Activated T-helper 17 cell treated with anti-CD3 and anti-CD28 coated beads, Interleukin-2, amount 50 U/mL, for 72 hours (primary cell): Measurements from ENCODE around the gene RPS6KA3. TPM values are rescaled to one million over a fixed set of nuclear protein-coding genes. Genes with fewer than 3 reads are reported as not detected.
"Not testable (repeated sequence)": the region's sequence is repeated elsewhere in the genome, so short reads cannot be mapped to it uniquely, and the experiment has no call there.

Source experiments
- ATAC-seq: fragments of 150-1000 bp; cut with Tn5 transposase; replicated peaks from 2 replicates; pipeline ENCODE4 v1.10.0; 2021; ENCODE audit warnings: mild to moderate bottlenecking, moderate library complexity
- H3K27ac Mint-ChIP-seq: one replicate; pipeline ENCODE4 v1.8.0; 2022; ENCODE audit warnings: mixed read lengths
- H3K27me3 Mint-ChIP-seq: one replicate; pipeline ENCODE4 v1.8.0; 2022; ENCODE audit warnings: mixed read lengths
- H3K36me3 Mint-ChIP-seq: one replicate; pipeline ENCODE4 v1.8.0; 2022; ENCODE audit warnings: low read depth, mild to moderate bottlenecking, mixed read lengths
- H3K4me1 Mint-ChIP-seq: one replicate; pipeline ENCODE4 v1.8.0; 2022; ENCODE audit warnings: mixed read lengths
- H3K4me3 Mint-ChIP-seq: one replicate; pipeline ENCODE4 v1.8.0; 2022; ENCODE audit warnings: mild to moderate bottlenecking, mixed read lengths
- H3K9me3 Mint-ChIP-seq: one replicate; pipeline ENCODE4 v1.8.0; 2022; ENCODE audit warnings: mixed read lengths
- total RNA-seq, 2 donors: library from RNA; stranded (reverse); gene quantifications; one replicate each; pipeline ENCODE4 v1.2.3, GENCODE V29; 2022

Gene RPS6KA3
- total RNA-seq, 2 donors from 2014 or later: 53.4 to 64.9 TPM

GRCh38 chrX:20250146-20250545 is 16.6 kb downstream of the RPS6KA3 start:
- Mint-ChIP-seq H3K27ac (peak overlapping the region; percentile 28), H3K4me1 (peaks cover 25% of the 10 kb centered on the region), H3K36me3 (peaks cover 25% of the 10 kb centered on the region)
- ATAC-seq, H3K27me3 Mint-ChIP-seq, H3K9me3 Mint-ChIP-seq, H3K4me3 Mint-ChIP-seq: not testable (repeated sequence)

DNA sequence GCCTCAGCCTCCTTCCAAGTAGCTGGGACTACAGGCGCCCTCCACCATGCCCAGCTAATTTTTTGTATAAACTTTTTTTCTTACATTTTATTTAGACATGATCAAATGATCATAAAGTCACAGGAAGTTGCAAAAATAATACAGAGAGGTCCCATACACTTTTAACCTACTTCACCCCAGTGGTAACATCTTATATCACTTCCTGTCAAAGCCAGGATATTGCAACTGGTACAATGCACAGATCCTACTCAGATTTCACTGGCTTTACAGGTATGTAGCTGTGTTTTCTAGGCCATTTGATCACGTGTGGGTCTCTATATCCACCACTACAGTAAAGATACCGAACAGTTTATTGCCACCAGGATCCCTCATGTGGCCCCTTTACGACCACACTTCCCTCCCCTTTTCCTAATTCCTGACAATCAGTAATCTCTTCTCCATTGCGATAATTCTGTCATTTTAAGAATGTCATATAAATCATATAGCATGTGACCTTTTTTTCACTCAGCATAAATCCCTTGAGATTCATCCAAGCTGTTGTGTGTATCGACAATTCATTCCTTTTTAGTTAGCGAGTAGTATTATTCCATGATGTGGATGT is 18.0 kb downstream of the RPS6KA3 start:
- ATAC-seq: no peak
- Mint-ChIP-seq H3K4me1 (peaks cover 21% of the 10 kb centered on the region), H3K4me3 (peak overlapping the region; percentile 19), H3K27me3 (no peaks in the 10 kb centered on the region), H3K27ac (peak overlapping the region; percentile 28), H3K36me3 (peaks cover 20% of the 10 kb centered on the region), H3K9me3 (no peaks in the 10 kb centered on the region)

DNA sequence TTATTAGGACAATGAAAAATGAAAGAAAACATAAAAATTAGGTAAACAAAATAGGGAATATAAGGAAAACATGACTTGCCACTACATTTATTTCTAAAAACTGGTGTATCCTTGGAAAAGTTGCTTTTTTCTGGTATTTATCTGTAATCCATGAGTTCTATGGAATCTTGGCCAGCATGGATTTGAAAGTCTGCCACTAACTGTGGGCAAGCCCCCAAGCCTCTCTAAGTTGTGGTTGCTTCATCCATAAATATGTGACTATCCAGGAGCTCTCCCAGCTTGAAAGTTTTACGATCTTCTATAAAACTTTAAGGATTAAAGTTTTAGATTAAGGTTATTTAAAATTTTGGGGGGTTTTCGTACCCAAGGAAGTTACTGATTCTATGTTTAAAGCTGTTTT is 21.8 kb downstream of the RPS6KA3 start:
- H3K4me1 Mint-ChIP-seq: peaks cover 9% of the 10 kb centered on the region
- H3K36me3 Mint-ChIP-seq: peaks cover 30% of the 10 kb centered on the region
- no peak for ATAC-seq
- no peaks in the 10 kb centered on the region for H3K9me3 Mint-ChIP-seq
- no peak overlapping the region for H3K4me3 Mint-ChIP-seq
- no peaks in the 10 kb centered on the region for H3K27me3 Mint-ChIP-seq
- H3K27ac Mint-ChIP-seq: no peak overlapping the region

DNA sequence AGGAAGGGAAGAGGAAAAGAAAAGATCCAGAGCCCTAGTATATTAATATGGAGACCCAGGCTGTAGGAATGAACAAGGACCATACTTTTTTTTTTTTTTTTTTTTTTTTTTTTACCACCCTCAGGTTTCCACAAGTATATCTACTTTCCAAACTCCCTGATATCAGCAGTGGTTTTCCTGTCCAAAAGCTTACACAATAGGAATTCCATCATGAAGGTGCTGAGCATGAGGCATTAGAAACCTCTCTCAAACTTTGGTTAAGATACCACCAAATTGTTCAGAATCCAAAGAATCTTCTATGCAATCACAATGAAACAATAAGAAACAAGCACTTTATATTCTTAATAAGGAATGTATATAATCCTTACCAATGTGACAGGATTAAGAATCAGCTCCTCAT is 26.5 kb downstream of the RPS6KA3 start:
- no peaks in the 10 kb centered on the region for H3K9me3 Mint-ChIP-seq
- peaks cover 61% of the 10 kb centered on the region for H3K36me3 Mint-ChIP-seq
- H3K4me1 Mint-ChIP-seq: peaks cover 13% of the 10 kb centered on the region
- H3K27me3 Mint-ChIP-seq: no peaks in the 10 kb centered on the region
- no peak overlapping the region for H3K4me3 Mint-ChIP-seq
- H3K27ac Mint-ChIP-seq: no peak overlapping the region
- no peak for ATAC-seq

GRCh38 chrX:20237864-20238263 is 28.8 kb downstream of the RPS6KA3 start:
- ATAC-seq: peak; percentile 81
- H3K27ac Mint-ChIP-seq: peak overlapping the region; percentile 58

DNA sequence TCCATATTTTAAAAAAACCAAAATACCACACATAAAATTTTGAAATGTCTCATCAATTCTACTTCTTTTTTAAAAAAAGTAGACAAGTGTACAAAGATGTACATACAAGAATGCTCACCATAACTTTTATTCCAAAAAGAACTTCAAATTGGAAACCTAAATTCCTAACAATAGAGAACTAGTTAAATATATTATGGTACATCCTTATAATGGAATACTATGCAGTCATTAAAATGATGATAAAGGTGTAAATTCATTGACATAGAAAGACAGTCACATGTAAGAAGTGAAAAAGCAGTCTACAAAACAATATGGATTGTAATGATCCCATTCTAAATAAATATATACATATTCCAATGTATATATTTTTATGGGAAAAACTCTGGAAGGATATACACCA is 31.0 kb downstream of the RPS6KA3 start:
- Mint-ChIP-seq H3K27me3 (no peaks in the 10 kb centered on the region), H3K4me1 (peaks cover 13% of the 10 kb centered on the region), H3K36me3 (peaks cover 84% of the 10 kb centered on the region), H3K9me3 (no peaks in the 10 kb centered on the region), H3K4me3 (no peak overlapping the region), H3K27ac (no peak overlapping the region)
- no peak for ATAC-seq

More at GRCh38 chrX:20237864-20238263, 28.8 kb downstream of the RPS6KA3 start:
- H3K27me3 Mint-ChIP-seq: no peaks in the 10 kb centered on the region
- no peaks in the 10 kb centered on the region for H3K9me3 Mint-ChIP-seq
- H3K36me3 Mint-ChIP-seq: peaks cover 81% of the 10 kb centered on the region
- peak overlapping the region; percentile 23 for H3K4me3 Mint-ChIP-seq
- H3K4me1 Mint-ChIP-seq: peaks cover 13% of the 10 kb centered on the region

DNA sequence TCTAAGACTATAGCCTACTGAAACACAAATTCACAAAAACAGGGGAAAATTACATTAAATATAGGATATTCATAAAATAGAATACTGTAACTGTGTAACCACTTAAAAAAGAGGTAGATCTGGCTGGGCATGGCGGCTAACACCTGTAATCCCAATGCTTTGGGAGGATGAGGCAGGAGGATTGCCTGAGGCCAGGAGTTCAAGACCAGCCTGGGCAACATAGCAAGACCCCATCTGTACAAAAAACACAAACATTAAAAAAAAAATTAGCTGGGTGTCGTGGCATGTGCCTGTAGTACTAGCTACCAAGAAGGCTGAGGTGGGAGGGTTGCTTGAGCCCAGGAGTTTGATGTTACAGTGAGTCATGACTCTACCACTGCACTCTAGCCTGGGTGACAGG is 33.4 kb downstream of the RPS6KA3 start:
- ATAC-seq: no peak

GRCh38 chrX:20231598-20231997 is 35.1 kb downstream of the RPS6KA3 start:
- no peak for ATAC-seq
- no peaks in the 10 kb centered on the region for H3K27me3 Mint-ChIP-seq
- H3K4me3 Mint-ChIP-seq: no peak overlapping the region
- peaks cover 90% of the 10 kb centered on the region for H3K36me3 Mint-ChIP-seq
- H3K9me3 Mint-ChIP-seq: no peaks in the 10 kb centered on the region
- peaks cover 24% of the 10 kb centered on the region for H3K4me1 Mint-ChIP-seq
- no peak overlapping the region for H3K27ac Mint-ChIP-seq

More for the DNA sequence above, 33.4 kb downstream of the RPS6KA3 start:
- Mint-ChIP-seq H3K4me1 (peaks cover 26% of the 10 kb centered on the region), H3K27ac (no peak overlapping the region), H3K27me3 (no peaks in the 10 kb centered on the region), H3K36me3 (peaks cover 88% of the 10 kb centered on the region), H3K9me3 (no peaks in the 10 kb centered on the region), H3K4me3 (no peak overlapping the region)

GRCh38 chrX:20230406-20230805 is 36.3 kb downstream of the RPS6KA3 start:
- H3K27ac Mint-ChIP-seq: peak overlapping the region; percentile 9
- H3K4me1 Mint-ChIP-seq: peaks cover 23% of the 10 kb centered on the region
- H3K9me3 Mint-ChIP-seq: no peaks in the 10 kb centered on the region
- H3K36me3 Mint-ChIP-seq: peaks cover 84% of the 10 kb centered on the region
- no peaks in the 10 kb centered on the region for H3K27me3 Mint-ChIP-seq
- ATAC-seq: no peak
- H3K4me3 Mint-ChIP-seq: no peak overlapping the region

GRCh38 chrX:20229155-20229554 is 37.6 kb downstream of the RPS6KA3 start:
- peaks cover 29% of the 10 kb centered on the region for H3K4me1 Mint-ChIP-seq
- no peaks in the 10 kb centered on the region for H3K27me3 Mint-ChIP-seq
- ATAC-seq: no peak
- peaks cover 83% of the 10 kb centered on the region for H3K36me3 Mint-ChIP-seq
- no peak overlapping the region for H3K4me3 Mint-ChIP-seq
- no peak overlapping the region for H3K27ac Mint-ChIP-seq
- H3K9me3 Mint-ChIP-seq: no peaks in the 10 kb centered on the region

- Mint-ChIP-seq H3K4me1 (peaks cover 29% of the 10 kb centered on the region), H3K9me3 (no peaks in the 10 kb centered on the region), H3K27me3 (no peaks in the 10 kb centered on the region), H3K36me3 (peaks cover 86% of the 10 kb centered on the region), H3K27ac (no peak overlapping the region), H3K4me3 (no peak overlapping the region)
- ATAC-seq: no peak
Observed at GRCh38 chrX:20228245-20228644, 38.5 kb downstream of the RPS6KA3 start.

DNA sequence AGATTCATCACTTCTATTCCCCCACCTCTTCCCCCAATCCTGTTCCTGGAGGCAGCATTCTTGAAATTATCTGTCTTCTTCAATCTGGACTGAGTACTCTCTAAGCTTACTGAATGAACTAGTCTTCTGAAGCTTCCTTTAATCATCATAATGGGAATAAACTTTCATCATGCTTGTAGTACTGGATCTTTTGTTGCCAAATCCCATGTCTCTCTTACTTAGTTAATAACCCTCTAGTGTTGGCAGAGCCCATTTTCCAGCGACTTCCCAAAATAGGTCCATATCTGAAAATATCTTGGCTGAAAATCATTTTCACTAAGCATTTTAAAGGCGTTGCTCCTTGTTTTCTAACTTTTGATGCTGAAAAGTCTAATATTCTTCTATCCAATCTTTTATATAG is 39.6 kb downstream of the RPS6KA3 start:
- H3K4me3 Mint-ChIP-seq: no peak overlapping the region
- peaks cover 80% of the 10 kb centered on the region for H3K36me3 Mint-ChIP-seq
- ATAC-seq: no peak

DNA sequence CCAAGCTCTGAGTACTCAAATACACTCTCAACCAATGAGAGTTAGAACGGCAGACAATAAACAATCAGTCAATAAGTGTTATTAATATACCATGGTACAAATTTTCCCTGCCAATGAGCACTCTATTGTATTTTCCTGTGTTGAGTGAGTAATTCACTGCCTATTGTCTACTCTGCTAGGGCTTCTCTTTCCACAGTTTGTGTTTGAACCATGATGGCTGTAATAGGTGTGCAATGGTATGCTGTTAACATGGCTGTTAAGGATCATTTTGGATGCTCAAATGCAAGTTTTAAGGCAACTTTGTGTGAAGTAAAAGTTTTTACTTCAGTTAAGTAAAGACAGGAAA is 41.2 kb downstream of the RPS6KA3 start:
- peaks cover 33% of the 10 kb centered on the region for H3K4me1 Mint-ChIP-seq
- no peaks in the 10 kb centered on the region for H3K9me3 Mint-ChIP-seq
- H3K27ac Mint-ChIP-seq: peak overlapping the region; percentile 92
- peak; percentile 23 for ATAC-seq
- no peaks in the 10 kb centered on the region for H3K27me3 Mint-ChIP-seq
- peaks cover 72% of the 10 kb centered on the region for H3K36me3 Mint-ChIP-seq
- H3K4me3 Mint-ChIP-seq: peak overlapping the region; percentile 55

More for the DNA sequence above, 39.6 kb downstream of the RPS6KA3 start:
- peaks cover 30% of the 10 kb centered on the region for H3K4me1 Mint-ChIP-seq
- peak overlapping the region; percentile 22 for H3K27ac Mint-ChIP-seq
- H3K9me3 Mint-ChIP-seq: no peaks in the 10 kb centered on the region
- H3K27me3 Mint-ChIP-seq: no peaks in the 10 kb centered on the region

DNA sequence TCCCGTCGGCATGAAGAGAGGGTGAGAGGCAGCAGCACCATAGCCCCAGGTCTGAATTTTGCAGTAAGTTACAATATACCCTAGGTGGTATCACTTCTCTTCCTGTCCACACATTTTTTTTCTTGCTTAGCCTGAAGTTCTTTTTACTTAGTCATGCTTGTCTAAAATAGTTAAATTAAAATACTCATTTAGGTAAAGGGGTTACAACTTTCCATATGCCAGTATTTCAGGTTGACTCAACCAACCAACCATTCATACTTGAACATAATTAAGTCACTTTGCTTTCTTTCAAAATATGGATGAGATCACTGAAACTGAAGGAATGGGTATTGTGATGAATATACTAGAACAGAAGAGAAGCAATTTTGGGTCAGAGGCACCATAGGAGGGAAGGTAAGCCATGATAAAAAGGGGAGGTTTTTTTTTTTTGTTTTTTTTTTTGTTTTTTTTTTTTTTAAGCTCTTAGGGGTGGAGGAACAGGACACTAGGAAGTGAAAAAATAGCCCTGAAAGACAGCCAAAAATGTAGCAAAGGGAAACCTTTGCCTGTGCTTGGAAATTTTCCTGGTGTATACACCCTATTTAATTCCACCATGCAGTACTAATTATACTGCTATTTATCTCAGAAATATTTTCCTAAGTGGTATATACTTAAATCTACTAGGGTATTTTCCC is 41.8 kb downstream of the RPS6KA3 start:
- peak; percentile 95 for ATAC-seq

GRCh38 chrX:20221902-20222301 is 44.8 kb downstream of the RPS6KA3 start:
- no peaks in the 10 kb centered on the region for H3K27me3 Mint-ChIP-seq
- H3K4me3 Mint-ChIP-seq: no peak overlapping the region
- no peaks in the 10 kb centered on the region for H3K9me3 Mint-ChIP-seq
- H3K4me1 Mint-ChIP-seq: peaks cover 17% of the 10 kb centered on the region
- H3K36me3 Mint-ChIP-seq: peaks cover 49% of the 10 kb centered on the region
- H3K27ac Mint-ChIP-seq: no peak overlapping the region
- ATAC-seq: no peak

More for the DNA sequence above, 41.8 kb downstream of the RPS6KA3 start:
- H3K27ac Mint-ChIP-seq: peak overlapping the region; percentile 92
- H3K9me3 Mint-ChIP-seq: no peaks in the 10 kb centered on the region
- H3K4me3 Mint-ChIP-seq: peak overlapping the region; percentile 55
- no peaks in the 10 kb centered on the region for H3K27me3 Mint-ChIP-seq
- H3K4me1 Mint-ChIP-seq: peaks cover 28% of the 10 kb centered on the region
- H3K36me3 Mint-ChIP-seq: peaks cover 72% of the 10 kb centered on the region
